Neural cell (in vitro differentiated cells): Measurements from ENCODE around the gene UTY. TPM values are rescaled to one million over a fixed set of nuclear protein-coding genes. Genes with fewer than 3 reads are reported as not detected.

Experiments used
- H2AFZ ChIP-seq: fragments of 200-600, 300-800 bp; sonication (generic), shearing (Covaris generic); 2 replicates; pipeline ENCODE4 v1.6.0; 2014; ENCODE audit warnings: low read depth, mild to moderate bottlenecking, antibody characterized with exemption, low read length, moderate library complexity
- H3F3A ChIP-seq: fragments of 200-600 bp; shearing (Covaris generic); 2 replicates; pipeline ENCODE4 v1.6.1; 2016; ENCODE audit warnings: mild to moderate bottlenecking, moderate library complexity, mixed read lengths, antibody characterized with exemption, low read length; ENCODE audit not compliant: insufficient read depth, poor library complexity, severe bottlenecking
- H3K27ac ChIP-seq: fragments of 200-600, 300-800 bp; sonication (generic), shearing (Covaris generic); 2 replicates; pipeline ENCODE4 v1.5.1; 2014; ENCODE audit warnings: mild to moderate bottlenecking, low read length, moderate library complexity
- H3K27me3 ChIP-seq: fragments of 300-800, 200-600 bp; sonication (generic), shearing (Covaris generic); 2 replicates; pipeline ENCODE4 v1.6.0; 2014; ENCODE audit warnings: mild to moderate bottlenecking, low read depth, low read length, moderate library complexity; ENCODE audit not compliant: insufficient read depth
- H3K36me3 ChIP-seq: fragments of 300-800, 200-600 bp; sonication (generic), shearing (Covaris generic); 2 replicates; pipeline ENCODE4 v1.5.1; 2014; ENCODE audit warnings: mild to moderate bottlenecking, antibody characterized with exemption, low read length, moderate library complexity; ENCODE audit not compliant: insufficient read depth
- H3K4me2 ChIP-seq: fragments of 300-800, 200-600 bp; sonication (generic), shearing (Covaris generic); 2 replicates; pipeline ENCODE4 v1.6.0; 2014; ENCODE audit warnings: mild to moderate bottlenecking, low read length
- H3K4me3 ChIP-seq: fragments of 300-800, 200-600 bp; sonication (generic), shearing (Covaris generic); 2 replicates; pipeline ENCODE4 v1.5.1; 2014; ENCODE audit warnings: mild to moderate bottlenecking, low read length, moderate library complexity
- H3K79me2 ChIP-seq: fragments of 200-600 bp; shearing (Covaris generic); replicated peaks from 2 replicates; pipeline ENCODE4 v1.6.0; 2014; ENCODE audit warnings: mild to moderate bottlenecking, low read length, moderate library complexity; ENCODE audit not compliant: insufficient read depth
- H3K9ac ChIP-seq: fragments of 300-800, 200-600 bp; sonication (generic), shearing (Covaris generic); 2 replicates; pipeline ENCODE4 v1.6.1; 2016; ENCODE audit warnings: mild to moderate bottlenecking, low read length, mixed read lengths
- H3K9me2 ChIP-seq: fragments of 200-600 bp; shearing (Covaris generic); 2 replicates; pipeline ENCODE4 v1.6.1; 2016; ENCODE audit warnings: mild to moderate bottlenecking, low read length, mixed read lengths; ENCODE audit not compliant: insufficient read depth
- H3K9me3 ChIP-seq: fragments of 200-600, 300-800 bp; sonication (generic), shearing (Covaris generic); 2 replicates; pipeline ENCODE4 v1.6.1; 2016; ENCODE audit warnings: mild to moderate bottlenecking, mixed run types, low read length, moderate library complexity, mixed read lengths
- H4K20me1 ChIP-seq: fragments of 200-600 bp; shearing (Covaris generic); 2 replicates; pipeline ENCODE4 v1.6.1; 2016; ENCODE audit warnings: mild to moderate bottlenecking, mixed run types; ENCODE audit not compliant: insufficient read depth
- EP300 ChIP-seq: fragments of 450-650 bp; conservative IDR thresholded peaks from 2 replicates; pipeline ENCODE4 v1.6.1; 2014; ENCODE audit warnings: antibody characterized with exemption, mild to moderate bottlenecking, moderate library complexity; ENCODE audit not compliant: poor library complexity, severe bottlenecking
- EZH2 ChIP-seq: fragments of 200-600, 300-800 bp; shearing (Covaris generic), sonication (generic); IDR thresholded peaks from 2 replicates; pipeline ENCODE4 v1.6.1; 2014; ENCODE audit warnings: antibody characterized with exemption, low read length, borderline replicate concordance, mild to moderate bottlenecking; ENCODE audit not compliant: insufficient read depth, poor library complexity, severe bottlenecking
- MXI1 ChIP-seq: fragments of 450-650 bp; conservative IDR thresholded peaks from 2 replicates; pipeline ENCODE4 v1.6.1; 2014; ENCODE audit warnings: antibody characterized with exemption, mild to moderate bottlenecking; ENCODE audit not compliant: poor library complexity, severe bottlenecking
- POLR2AphosphoS5 ChIP-seq: IDR thresholded peaks from 2 replicates; pipeline ENCODE4 v1.6.1; 2012
- RAD21 ChIP-seq: fragments of 450-650 bp; conservative IDR thresholded peaks from 2 replicates; pipeline ENCODE4 v1.6.1; 2014; ENCODE audit warnings: antibody characterized with exemption, mild to moderate bottlenecking, moderate library complexity
- REST ChIP-seq: IDR thresholded peaks from 2 replicates; pipeline ENCODE4 v1.6.1; 2012; ENCODE audit warnings: borderline replicate concordance
- SMC3 ChIP-seq: fragments of 450-650 bp; conservative IDR thresholded peaks from 2 replicates; pipeline ENCODE4 v1.6.1; 2014; ENCODE audit warnings: antibody characterized with exemption, mild to moderate bottlenecking, moderate library complexity; ENCODE audit not compliant: poor library complexity
- TAF1 ChIP-seq: IDR thresholded peaks from 2 replicates; pipeline ENCODE4 v1.6.1; 2012; ENCODE audit warnings: low read depth
- polyA plus RNA-seq: library from polyadenylated mRNA; depleted of rRNA; stranded (reverse); fragments of >200 nt; gene quantifications from 2 replicates; pipeline ENCODE4 v1.2.3, GENCODE V29; 2014
- TF ChIP-seq, protein P1 (sequence below): fragments of 450-650 bp; IDR thresholded peaks from 2 replicates; pipeline ENCODE4 v1.5.1; 2014; ENCODE audit warnings: antibody characterized with exemption, mild to moderate bottlenecking, moderate library complexity; ENCODE audit not compliant: poor library complexity, severe bottlenecking

The UTY gene
- polyA plus RNA-seq, 1 donor from 2014 or later = 17.5 TPM

DNA sequence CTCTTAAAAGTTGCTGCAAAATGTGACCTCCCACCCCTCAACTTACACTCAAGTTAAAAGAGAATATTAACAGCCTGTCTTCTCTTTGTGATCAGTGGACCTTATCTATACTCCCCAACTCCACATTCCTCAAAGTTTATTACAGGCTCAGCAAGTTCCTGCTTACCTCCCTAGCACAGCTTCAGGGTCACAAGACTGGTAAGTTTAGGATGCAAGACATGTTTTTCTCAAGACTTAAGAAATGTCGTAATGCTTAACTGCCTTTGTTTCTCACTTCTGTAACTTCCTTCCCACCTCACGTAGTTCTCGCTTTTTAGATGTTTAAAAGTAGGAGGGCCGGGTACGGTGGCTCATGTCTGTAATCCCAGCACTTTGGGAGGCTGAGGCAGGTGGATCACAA, 132.7 kb downstream of the UTY start:
- H3K27ac ChIP-seq = no peak overlapping the region
- H3K4me3 ChIP-seq = no peak overlapping the region
- H3K4me2 ChIP-seq = no peak overlapping the region
- H3K27me3 ChIP-seq = no peaks in the 10 kb centered on the region
- no peaks in the 10 kb centered on the region for H3K9me3 ChIP-seq
- H2AFZ ChIP-seq = no peak overlapping the region
- no peaks in the 10 kb centered on the region for H3K36me3 ChIP-seq
- no peaks in the 10 kb centered on the region for H4K20me1 ChIP-seq
- TF ChIP-seq MXI1 (no peak), REST (no peak)
- no peaks in the 10 kb centered on the region for H3K79me2 ChIP-seq
- no peaks in the 10 kb centered on the region for H3K9me2 ChIP-seq
- H3F3A ChIP-seq = no peaks in the 10 kb centered on the region
- H3K9ac ChIP-seq = no peak overlapping the region

DNA sequence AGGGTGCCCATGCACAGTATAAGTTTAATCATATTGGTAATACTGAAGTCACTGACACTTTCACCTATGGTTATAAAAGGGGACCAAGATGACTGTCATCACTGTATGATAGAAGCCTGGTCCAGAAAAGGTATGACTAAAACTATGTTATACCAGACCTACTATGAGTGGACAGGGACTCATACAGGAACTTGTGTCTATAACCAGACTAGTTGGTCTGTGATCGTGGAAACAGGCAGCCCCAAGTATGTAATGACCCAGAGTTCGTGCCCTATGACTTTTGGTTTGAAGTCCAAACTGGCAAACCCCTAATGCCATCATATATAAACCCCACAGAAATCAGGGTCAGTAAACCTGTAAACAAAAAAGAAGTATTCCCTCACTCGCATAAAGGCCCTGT, 134.3 kb downstream of the UTY start:
- TF ChIP-seq MXI1 = no peak
- TF ChIP-seq EZH2 = no peak
- TF ChIP-seq TAF1 = no peak
- TF ChIP-seq RAD21 = no peak
- no peak for TF ChIP-seq EP300
- Histone ChIP-seq H3K27ac (no peak overlapping the region), H3K36me3 (no peaks in the 10 kb centered on the region), H3K4me3 (no peak overlapping the region), H3F3A (no peaks in the 10 kb centered on the region), H3K27me3 (no peaks in the 10 kb centered on the region), H3K9ac (no peak overlapping the region), H3K9me2 (no peaks in the 10 kb centered on the region), H2AFZ (no peak overlapping the region), H3K79me2 (no peaks in the 10 kb centered on the region), H3K4me2 (no peak overlapping the region), H4K20me1 (no peaks in the 10 kb centered on the region), H3K9me3 (no peaks in the 10 kb centered on the region)

DNA sequence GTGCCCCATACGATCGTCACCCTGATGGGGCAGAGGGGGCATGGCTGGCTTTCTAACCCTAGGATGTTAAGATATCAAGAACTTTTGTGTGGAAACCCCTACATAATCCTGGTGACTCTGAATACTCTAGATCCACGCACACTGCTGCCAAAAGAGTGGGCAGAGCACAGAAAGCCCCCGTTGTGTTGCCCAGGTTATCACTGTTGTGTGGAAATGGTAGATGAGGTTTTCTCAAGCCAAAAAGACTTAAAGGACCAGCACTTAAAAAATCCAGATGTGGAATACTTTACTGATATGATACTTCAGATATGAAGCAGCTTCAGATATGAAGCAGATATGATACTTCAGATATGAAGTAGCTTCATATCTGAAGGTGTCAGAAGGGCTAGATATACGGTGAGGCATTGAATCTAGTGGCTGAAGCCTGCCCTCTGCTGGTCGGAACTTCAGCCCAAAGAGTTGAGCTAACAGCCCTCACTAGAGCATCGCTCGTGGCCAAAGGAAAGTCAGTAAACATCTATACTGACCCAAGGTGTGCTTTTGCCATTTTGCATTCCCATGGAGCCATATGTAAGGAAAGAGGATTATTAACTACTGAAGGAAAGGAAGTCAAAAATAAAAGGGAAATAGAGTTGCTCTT, 136.4 kb downstream of the UTY start:
- Histone ChIP-seq H4K20me1 (no peaks in the 10 kb centered on the region), H3K9me2 (no peaks in the 10 kb centered on the region), H3K36me3 (no peaks in the 10 kb centered on the region), H3K27me3 (no peaks in the 10 kb centered on the region), H3K9me3 (no peaks in the 10 kb centered on the region), H3K4me2 (no peak overlapping the region), H3K4me3 (no peak overlapping the region), H2AFZ (no peak overlapping the region), H3F3A (no peaks in the 10 kb centered on the region), H3K79me2 (no peaks in the 10 kb centered on the region), H3K9ac (no peak overlapping the region), H3K27ac (no peak overlapping the region)
- no peak for TF ChIP-seq TAF1
- no peak for TF ChIP-seq SMC3
- TF ChIP-seq EZH2 = no peak
- no peak for TF ChIP-seq POLR2AphosphoS5
- no peak for TF ChIP-seq RAD21
- TF ChIP-seq MXI1 = no peak
- TF ChIP-seq, protein P1, sequence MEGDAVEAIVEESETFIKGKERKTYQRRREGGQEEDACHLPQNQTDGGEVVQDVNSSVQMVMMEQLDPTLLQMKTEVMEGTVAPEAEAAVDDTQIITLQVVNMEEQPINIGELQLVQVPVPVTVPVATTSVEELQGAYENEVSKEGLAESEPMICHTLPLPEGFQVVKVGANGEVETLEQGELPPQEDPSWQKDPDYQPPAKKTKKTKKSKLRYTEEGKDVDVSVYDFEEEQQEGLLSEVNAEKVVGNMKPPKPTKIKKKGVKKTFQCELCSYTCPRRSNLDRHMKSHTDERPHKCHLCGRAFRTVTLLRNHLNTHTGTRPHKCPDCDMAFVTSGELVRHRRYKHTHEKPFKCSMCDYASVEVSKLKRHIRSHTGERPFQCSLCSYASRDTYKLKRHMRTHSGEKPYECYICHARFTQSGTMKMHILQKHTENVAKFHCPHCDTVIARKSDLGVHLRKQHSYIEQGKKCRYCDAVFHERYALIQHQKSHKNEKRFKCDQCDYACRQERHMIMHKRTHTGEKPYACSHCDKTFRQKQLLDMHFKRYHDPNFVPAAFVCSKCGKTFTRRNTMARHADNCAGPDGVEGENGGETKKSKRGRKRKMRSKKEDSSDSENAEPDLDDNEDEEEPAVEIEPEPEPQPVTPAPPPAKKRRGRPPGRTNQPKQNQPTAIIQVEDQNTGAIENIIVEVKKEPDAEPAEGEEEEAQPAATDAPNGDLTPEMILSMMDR = no peak
- TF ChIP-seq EP300 = no peak
